GM12878 (cell line): ENCODE results near the gene DDX21. TPM values are rescaled to one million over a fixed set of nuclear protein-coding genes. Genes with fewer than 3 reads are reported as not detected.

Experiments
- BRCA1 ChIP-seq: IDR thresholded peaks from 2 replicates; pipeline ENCODE4 v1.6.1; 2011; ENCODE audit warnings: low read depth, low read length, improper control_type of control experiment
- NFYB ChIP-seq: IDR thresholded peaks from 2 replicates; pipeline ENCODE4 v1.6.1; 2011; ENCODE audit warnings: low read depth, mild to moderate bottlenecking, low read length, improper control_type of control experiment, moderate library complexity; ENCODE audit not compliant: insufficient read depth
- NR2C1 ChIP-seq: fragments of 450-650 bp; IDR thresholded peaks from 2 replicates; pipeline ENCODE4 v1.6.1; 2017; ENCODE audit warnings: antibody characterized with exemption, mild to moderate bottlenecking, moderate library complexity
- PML ChIP-seq: IDR thresholded peaks from 2 replicates; pipeline ENCODE4 v1.6.1; 2012; ENCODE audit warnings: low read length, inconsistent platforms
- SMAD5 ChIP-seq: IDR thresholded peaks from 2 replicates; pipeline ENCODE4 v1.6.1; 2016; ENCODE audit warnings: antibody characterized with exemption, low read depth
- TCF7 ChIP-seq: IDR thresholded peaks from 2 replicates; pipeline ENCODE4 v1.6.1; 2014; ENCODE audit warnings: antibody characterized with exemption, borderline replicate concordance
- polyA plus RNA-seq, 11 experiments: library from polyadenylated mRNA; depleted of rRNA in 4 of 11; unstranded in 6 of 11; stranded (reverse) in 5 of 11; fragments of >200 nt; fragmentation: Nextera tagmentation in 4 of 11; fragmentation: Illumina TruSeq in 1 of 11; extraction: Ambion mirVana in 4 of 11; extraction: Trizol in 1 of 11; gene quantifications; 1 replicate in 1 of 11; 2 replicates in 10 of 11; pipeline versions ENCODE4 v1.2.1 to v1.2.3, GENCODE V29; 2011 to 2016; ENCODE audit warnings: inconsistent platforms in 2 of 11, missing spikeins in 2 of 11, low read depth in 1 of 11
- total RNA-seq, 4 experiments: library from RNA; depleted of rRNA in 3 of 4; stranded (reverse); fragments of >200 nt in 3 of 4; fragmentation: Illumina TruSeq in 1 of 4; extraction: Trizol in 1 of 4; gene quantifications; 2 replicates each; pipeline versions ENCODE4 v1.2.1 to v1.2.3, GENCODE V29; 2013 to 2021
- TF ChIP-seq, protein P1 (sequence below): fragments of 450-650 bp; IDR thresholded peaks from 2 replicates; pipeline ENCODE4 v1.6.1; 2017; ENCODE audit warnings: low read depth, mild to moderate bottlenecking, moderate library complexity
- TF ChIP-seq, protein P2 (sequence below): fragments of 450-650 bp; IDR thresholded peaks from 2 replicates; pipeline ENCODE4 v1.6.1; 2017; ENCODE audit warnings: borderline replicate concordance
- TF ChIP-seq, protein P3 (sequence below): fragments of 450-650 bp; IDR thresholded peaks from 2 replicates; pipeline ENCODE4 v1.6.1; 2018; ENCODE audit warnings: mild to moderate bottlenecking, low read depth, moderate library complexity; ENCODE audit not compliant: partially characterized antibody

Gene DDX21
- total and polyA plus RNA-seq, 10 of the 15 experiments (the other 5 are each of a cell fraction or from before 2014, with no cell fraction given) = 41.1 to 182 (median 116) TPM

DNA sequence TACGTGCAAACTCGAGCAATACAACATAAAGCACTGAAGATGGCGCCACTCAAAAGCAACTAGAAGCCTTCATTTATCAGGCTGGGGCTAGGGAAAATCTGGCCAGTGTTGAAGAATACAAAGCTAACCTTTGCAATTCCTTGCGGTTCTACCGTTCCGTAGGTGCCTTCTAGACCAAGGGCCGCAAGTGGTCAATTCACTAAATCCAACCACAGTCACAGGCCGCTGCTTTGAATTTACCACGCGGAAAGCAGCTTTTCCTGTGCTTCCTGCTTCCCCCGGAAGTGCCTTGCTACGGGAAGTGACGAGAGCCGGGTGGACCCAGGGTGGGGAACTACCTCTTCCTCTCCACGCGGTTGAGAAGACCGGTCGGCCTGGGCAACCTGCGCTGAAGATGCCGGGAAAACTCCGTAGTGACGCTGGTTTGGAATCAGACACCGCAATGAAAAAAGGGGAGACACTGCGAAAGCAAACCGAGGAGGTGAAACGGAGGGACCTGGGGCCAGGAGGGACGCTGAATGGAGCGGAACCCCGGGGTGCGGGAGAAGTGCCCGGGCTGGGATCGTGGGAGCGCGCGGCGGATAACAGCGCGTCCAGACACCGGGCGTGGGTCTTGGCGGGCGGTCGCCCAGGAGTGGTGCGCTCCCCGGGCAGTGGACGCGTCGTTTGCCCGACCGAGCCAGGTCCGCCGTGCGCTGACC, at the start of gene DDX21 (continued):
- TF ChIP-seq, protein P1, sequence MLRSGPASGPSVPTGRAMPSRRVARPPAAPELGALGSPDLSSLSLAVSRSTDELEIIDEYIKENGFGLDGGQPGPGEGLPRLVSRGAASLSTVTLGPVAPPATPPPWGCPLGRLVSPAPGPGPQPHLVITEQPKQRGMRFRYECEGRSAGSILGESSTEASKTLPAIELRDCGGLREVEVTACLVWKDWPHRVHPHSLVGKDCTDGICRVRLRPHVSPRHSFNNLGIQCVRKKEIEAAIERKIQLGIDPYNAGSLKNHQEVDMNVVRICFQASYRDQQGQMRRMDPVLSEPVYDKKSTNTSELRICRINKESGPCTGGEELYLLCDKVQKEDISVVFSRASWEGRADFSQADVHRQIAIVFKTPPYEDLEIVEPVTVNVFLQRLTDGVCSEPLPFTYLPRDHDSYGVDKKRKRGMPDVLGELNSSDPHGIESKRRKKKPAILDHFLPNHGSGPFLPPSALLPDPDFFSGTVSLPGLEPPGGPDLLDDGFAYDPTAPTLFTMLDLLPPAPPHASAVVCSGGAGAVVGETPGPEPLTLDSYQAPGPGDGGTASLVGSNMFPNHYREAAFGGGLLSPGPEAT = peak; percentile 86
- TF ChIP-seq BRCA1 = no peak
- peak; percentile 93 for TF ChIP-seq SMAD5
- TF ChIP-seq, protein P2, sequence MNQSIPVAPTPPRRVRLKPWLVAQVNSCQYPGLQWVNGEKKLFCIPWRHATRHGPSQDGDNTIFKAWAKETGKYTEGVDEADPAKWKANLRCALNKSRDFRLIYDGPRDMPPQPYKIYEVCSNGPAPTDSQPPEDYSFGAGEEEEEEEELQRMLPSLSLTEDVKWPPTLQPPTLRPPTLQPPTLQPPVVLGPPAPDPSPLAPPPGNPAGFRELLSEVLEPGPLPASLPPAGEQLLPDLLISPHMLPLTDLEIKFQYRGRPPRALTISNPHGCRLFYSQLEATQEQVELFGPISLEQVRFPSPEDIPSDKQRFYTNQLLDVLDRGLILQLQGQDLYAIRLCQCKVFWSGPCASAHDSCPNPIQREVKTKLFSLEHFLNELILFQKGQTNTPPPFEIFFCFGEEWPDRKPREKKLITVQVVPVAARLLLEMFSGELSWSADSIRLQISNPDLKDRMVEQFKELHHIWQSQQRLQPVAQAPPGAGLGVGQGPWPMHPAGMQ = no peak
- TF ChIP-seq, protein P3, sequence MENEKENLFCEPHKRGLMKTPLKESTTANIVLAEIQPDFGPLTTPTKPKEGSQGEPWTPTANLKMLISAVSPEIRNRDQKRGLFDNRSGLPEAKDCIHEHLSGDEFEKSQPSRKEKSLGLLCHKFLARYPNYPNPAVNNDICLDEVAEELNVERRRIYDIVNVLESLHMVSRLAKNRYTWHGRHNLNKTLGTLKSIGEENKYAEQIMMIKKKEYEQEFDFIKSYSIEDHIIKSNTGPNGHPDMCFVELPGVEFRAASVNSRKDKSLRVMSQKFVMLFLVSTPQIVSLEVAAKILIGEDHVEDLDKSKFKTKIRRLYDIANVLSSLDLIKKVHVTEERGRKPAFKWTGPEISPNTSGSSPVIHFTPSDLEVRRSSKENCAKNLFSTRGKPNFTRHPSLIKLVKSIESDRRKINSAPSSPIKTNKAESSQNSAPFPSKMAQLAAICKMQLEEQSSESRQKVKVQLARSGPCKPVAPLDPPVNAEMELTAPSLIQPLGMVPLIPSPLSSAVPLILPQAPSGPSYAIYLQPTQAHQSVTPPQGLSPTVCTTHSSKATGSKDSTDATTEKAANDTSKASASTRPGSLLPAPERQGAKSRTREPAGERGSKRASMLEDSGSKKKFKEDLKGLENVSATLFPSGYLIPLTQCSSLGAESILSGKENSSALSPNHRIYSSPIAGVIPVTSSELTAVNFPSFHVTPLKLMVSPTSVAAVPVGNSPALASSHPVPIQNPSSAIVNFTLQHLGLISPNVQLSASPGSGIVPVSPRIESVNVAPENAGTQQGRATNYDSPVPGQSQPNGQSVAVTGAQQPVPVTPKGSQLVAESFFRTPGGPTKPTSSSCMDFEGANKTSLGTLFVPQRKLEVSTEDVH = peak; percentile 97
- no peak for TF ChIP-seq NFYB
- peak; percentile 67 for TF ChIP-seq NR2C1
- TF ChIP-seq PML = peak; percentile 97
- TF ChIP-seq TCF7 = no peak
